AG10803 (cell line): Measurements from ENCODE around the gene MAGI1.

Experiments used
- DNase-seq: peaks from one replicate; pipeline ENCODE4 v3.0.0; 2010; ENCODE audit warnings: low read depth
- H3K4me3 ChIP-seq: 2 replicates; pipeline ENCODE4 v1.5.1; 2011; ENCODE audit warnings: mild to moderate bottlenecking, low read length, control low read depth
- TF ChIP-seq, protein P1 (sequence below): conservative IDR thresholded peaks from 2 replicates; pipeline ENCODE4 v1.5.1; 2011; ENCODE audit warnings: mild to moderate bottlenecking, low read length, control low read depth, inconsistent platforms

MAGI1 gene

DNA sequence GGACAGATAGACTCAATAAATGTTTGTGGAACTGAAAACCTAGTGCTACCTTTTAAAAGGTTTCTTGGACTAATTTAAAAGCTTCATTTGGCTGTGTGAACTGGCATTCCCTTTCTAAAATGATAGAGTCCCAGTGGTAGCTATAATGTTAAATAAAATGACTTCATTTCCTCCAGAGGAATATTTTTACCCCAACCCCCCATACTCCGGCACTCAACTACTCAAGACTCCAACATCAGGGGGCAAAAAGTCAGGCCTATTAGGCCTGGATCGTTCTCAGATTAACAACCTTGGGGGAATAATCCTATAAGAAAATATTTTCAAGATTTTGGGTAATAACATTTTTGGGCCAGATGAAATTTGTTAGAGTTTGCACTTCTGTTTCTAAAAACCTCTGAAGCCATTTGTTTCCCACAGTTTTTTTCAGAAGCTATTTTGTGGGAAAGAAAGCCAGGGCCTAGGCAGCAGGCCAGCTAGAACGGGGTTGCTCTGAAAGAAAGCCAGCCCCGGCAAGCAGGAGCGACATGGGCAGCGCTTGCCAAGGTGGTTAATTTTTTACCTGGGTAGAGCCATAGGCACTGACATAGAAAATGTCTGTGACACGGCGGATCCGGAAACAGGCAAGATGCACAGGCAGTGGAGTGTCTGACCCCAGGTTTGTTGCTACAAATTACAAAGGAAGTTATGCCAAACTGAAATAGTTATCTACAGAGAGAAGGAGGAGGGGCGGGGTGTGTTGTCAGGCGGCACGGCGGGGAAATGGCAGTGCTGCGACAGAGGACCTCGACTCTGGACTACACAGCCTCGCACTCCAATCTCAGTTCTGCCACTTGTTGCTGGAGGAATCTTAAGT is 84.6 kb downstream of the MAGI1 start:
- DNase-seq: peak; percentile 56
- H3K4me3 ChIP-seq: no peak overlapping the region
- TF ChIP-seq, protein P1, sequence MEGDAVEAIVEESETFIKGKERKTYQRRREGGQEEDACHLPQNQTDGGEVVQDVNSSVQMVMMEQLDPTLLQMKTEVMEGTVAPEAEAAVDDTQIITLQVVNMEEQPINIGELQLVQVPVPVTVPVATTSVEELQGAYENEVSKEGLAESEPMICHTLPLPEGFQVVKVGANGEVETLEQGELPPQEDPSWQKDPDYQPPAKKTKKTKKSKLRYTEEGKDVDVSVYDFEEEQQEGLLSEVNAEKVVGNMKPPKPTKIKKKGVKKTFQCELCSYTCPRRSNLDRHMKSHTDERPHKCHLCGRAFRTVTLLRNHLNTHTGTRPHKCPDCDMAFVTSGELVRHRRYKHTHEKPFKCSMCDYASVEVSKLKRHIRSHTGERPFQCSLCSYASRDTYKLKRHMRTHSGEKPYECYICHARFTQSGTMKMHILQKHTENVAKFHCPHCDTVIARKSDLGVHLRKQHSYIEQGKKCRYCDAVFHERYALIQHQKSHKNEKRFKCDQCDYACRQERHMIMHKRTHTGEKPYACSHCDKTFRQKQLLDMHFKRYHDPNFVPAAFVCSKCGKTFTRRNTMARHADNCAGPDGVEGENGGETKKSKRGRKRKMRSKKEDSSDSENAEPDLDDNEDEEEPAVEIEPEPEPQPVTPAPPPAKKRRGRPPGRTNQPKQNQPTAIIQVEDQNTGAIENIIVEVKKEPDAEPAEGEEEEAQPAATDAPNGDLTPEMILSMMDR: no peak

DNA sequence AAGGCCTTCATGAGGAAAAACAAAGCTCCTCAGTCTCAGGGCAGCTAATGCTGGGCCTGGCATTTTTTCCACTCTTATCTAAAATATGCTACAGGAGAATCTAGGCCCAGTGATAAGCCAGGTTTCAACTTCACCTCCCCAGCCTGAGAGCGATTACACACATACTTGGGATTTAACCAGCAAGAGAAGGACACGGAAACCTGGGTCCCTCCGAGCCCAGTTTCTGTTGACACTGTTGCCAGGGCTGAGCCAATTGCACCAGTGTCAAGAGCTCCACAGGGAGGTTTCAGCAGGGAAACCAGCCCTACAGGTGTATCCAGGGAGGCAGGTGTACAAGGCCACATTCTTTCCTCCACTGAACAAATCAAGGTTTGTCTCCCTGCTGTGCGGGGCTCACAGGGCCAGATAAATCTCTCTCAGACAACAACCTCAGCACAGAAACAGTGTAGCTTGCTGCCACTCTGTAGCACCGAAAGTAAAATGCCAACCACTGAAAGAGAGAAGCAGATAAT is 85.4 kb downstream of the MAGI1 start:
- TF ChIP-seq, protein P1: no peak
- H3K4me3 ChIP-seq: no peak overlapping the region
- no peak for DNase-seq

GRCh38 chr3:65952842-65953241 is 85.9 kb downstream of the MAGI1 start:
- TF ChIP-seq, protein P1: no peak
- no peak overlapping the region for H3K4me3 ChIP-seq

DNA sequence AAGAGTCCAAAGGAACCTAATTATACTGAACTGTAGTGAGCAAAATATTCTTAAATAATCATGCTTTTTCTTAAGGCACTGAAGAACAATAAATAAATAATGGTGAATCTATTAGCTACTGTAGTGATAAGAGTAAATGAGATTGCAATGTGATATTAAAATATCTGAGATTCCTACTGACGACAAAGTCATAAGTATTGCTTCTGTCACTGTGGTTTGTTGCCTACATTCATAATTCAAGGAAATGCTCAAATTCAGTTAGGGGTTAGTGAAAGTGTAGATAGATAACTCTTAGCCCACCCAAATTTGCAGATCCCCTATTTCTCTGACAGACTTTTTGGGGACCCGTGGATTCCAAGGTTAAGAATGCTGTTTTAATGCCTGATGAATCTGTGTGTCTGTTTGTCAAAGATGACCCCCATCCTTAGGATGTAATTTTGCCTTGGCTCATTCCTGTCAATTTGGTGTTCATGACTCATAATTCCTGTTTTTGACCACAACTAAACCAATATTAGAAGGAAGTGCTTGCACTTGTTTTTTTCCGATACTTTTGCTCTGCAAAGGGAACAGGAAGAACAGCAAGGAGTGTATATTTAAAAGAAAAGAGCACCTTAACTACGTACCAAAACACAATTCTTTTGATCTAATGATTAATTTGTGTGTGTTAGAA is 86.7 kb downstream of the MAGI1 start:
- TF ChIP-seq, protein P1: no peak
- no peak overlapping the region for H3K4me3 ChIP-seq
- no peak for DNase-seq

More at GRCh38 chr3:65952842-65953241, 85.9 kb downstream of the MAGI1 start:
- no peak for DNase-seq

DNA sequence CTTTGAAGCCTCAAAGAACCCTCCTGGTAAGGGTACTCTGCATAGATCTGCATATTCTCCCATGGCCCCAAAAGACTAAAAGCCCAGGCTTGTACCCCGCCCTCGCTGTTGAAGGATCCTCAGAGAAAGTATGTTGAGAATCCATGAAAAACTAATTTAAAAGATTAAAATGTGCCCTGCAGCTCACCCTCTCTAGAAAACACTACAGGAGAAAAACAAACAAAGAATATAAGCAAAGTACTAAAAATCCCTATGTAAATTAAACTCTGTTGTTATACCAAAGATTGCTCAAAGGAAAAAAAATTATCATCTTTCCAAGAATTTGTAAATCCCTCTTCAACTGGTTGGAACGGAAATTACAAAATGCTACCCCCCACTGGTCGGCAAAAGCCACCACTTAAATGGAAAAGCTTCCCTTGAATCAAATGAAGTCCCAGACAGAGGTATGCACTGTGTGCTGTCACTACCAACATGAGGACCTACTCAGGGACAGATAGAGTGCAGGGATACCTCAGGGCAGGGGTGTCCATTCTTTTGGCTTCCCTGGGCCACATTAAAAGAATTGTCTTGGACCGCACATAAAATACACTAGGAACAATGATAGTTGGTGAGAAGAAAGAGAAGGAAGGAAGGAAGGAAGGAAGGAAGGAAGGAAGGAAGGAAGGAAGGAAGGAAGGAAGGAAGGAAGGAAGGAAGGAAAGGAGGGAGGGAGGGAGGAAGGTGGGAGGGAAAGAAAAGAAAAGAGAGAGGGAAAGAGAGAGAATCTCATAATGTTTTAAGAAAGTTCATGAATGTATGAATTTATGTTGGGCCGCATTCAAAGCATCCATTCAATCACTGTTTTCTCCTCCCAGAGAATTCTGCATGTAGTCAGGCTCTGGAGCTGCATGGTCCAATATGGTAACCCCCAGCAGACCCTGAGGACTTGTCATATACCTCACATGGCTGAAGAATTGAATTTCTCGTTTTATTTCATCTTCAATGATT is 88.1 kb downstream of the MAGI1 start:
- H3K4me3 ChIP-seq: no peak overlapping the region
- no peak for DNase-seq
- TF ChIP-seq, protein P1: no peak

DNA sequence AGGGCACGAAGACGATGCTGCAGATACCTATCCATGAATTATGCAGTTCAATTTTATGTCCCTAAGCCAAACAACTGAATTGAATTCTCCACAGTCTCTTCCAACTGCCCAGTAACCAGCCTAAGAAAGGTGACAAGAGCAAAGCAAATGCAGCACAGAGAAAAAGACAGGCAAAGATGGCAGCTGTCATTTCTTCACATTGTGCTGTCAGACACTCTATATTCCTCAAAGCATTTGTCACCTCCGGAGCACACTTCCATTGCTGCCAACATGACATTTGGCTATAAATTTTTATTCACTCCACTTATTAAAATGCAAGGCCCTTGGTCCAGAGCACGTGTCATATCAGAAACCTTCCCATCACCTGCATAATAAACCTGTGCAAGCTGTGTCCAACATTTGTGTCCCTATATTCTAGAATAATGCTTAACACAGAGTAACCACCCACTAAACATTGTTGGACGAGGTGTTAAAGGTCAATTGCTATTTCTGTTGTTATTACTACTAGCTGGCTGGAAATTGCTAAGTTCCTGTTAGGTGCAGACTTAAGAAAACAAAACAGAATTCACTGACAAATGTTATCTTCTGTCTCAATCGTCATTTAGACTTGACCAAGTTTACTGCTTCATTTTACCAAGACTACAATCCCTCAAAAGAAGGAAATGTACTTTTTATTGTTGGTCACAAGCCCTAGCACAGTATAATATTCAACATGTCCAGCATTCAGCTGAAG is 89.7 kb downstream of the MAGI1 start:
- H3K4me3 ChIP-seq: no peak overlapping the region
- TF ChIP-seq, protein P1: no peak
- DNase-seq: no peak
